Glutamatergic neuron (in vitro differentiated cells): ENCODE data around the gene LAMC3. TPM values are rescaled to one million over a fixed set of nuclear protein-coding genes. Genes with fewer than 3 reads are reported as not detected.

Experiments used
- DNase-seq: peaks from one replicate; pipeline ENCODE4 v3.0.0; 2022
- H3K27ac Mint-ChIP-seq: one replicate; pipeline ENCODE4 v1.8.0; 2020; ENCODE audit warnings: mild to moderate bottlenecking, mixed read lengths, inconsistent platforms; ENCODE audit not compliant: unreplicated experiment
- H3K27me3 Mint-ChIP-seq: one replicate; pipeline ENCODE4 v1.8.0; 2020; ENCODE audit warnings: mild to moderate bottlenecking, moderate library complexity, mixed read lengths, inconsistent platforms; ENCODE audit not compliant: unreplicated experiment
- H3K36me3 Mint-ChIP-seq: one replicate; pipeline ENCODE4 v1.8.0; 2020; ENCODE audit warnings: mild to moderate bottlenecking, mixed read lengths, inconsistent platforms; ENCODE audit not compliant: unreplicated experiment
- H3K4me1 Mint-ChIP-seq: one replicate; pipeline ENCODE4 v1.8.0; 2020; ENCODE audit warnings: mild to moderate bottlenecking, low read depth, mixed read lengths, inconsistent platforms; ENCODE audit not compliant: unreplicated experiment
- H3K4me3 Mint-ChIP-seq: one replicate; pipeline ENCODE4 v1.8.0; 2020; ENCODE audit warnings: mild to moderate bottlenecking, mixed read lengths, inconsistent platforms; ENCODE audit not compliant: unreplicated experiment
- H3K9me3 Mint-ChIP-seq: one replicate; pipeline ENCODE4 v1.8.0; 2020; ENCODE audit warnings: mild to moderate bottlenecking, moderate library complexity, mixed read lengths, inconsistent platforms; ENCODE audit not compliant: unreplicated experiment
- total RNA-seq: library from RNA; stranded (reverse); fragmentation: NEBNext Ultra II Directional; extraction: Animal tissue kit (Norgen Biotek cat#: 25700); gene quantifications from one replicate; pipeline ENCODE4 v1.2.1, GENCODE V29; 2021; ENCODE audit not compliant: unreplicated experiment
- TF ChIP-seq, protein P1 (sequence below): fragments of 200-600 bp; sonication (generic); IDR thresholded peaks from one replicate; pipeline ENCODE4 v1.5.0; 2021; ENCODE audit not compliant: partially characterized antibody, unreplicated experiment

The LAMC3 gene
- total RNA-seq, 1 donor from 2014 or later = 0.17 TPM

DNA sequence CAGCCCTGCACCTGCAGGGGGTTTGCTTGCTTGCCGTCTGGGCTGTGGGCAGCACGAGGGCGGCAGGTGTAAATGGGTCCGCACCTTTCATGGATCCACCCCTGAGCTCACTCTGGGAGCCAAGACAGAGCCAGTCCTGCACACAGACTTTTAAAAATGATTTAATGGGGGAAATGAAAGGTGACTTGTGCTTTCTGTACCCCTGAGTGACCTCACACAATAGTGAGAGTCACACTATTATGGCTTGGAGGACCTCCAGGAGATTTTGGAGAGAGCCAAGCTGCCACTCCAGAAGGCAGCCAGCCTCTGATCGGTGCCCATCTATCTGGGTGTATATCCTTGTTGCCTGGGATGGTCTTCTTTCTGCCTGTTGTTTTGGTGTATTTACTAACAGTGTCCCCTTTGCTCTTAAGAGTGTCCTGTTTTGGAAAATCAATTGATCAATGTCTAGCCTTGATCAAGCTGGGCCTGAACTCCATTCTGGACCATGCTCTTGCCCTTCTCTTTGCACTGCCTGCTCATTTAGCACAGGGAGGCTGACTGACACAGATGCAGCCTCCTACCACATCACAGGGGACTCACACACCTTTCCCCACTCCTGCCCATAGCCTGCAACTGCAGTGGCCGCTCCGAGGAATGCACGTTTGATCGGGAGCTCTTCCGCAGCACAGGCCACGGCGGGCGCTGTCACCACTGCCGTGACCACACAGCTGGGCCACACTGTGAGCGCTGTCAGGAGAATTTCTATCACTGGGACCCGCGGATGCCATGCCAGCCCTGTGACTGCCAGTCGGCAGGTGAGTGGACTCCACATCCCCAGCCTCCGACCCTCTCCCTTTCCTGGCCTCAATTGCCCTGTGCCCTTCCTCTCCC is 29.5 kb downstream of the LAMC3 start:
- H3K27me3 Mint-ChIP-seq = peaks cover 16% of the 10 kb centered on the region
- TF ChIP-seq, protein P1, sequence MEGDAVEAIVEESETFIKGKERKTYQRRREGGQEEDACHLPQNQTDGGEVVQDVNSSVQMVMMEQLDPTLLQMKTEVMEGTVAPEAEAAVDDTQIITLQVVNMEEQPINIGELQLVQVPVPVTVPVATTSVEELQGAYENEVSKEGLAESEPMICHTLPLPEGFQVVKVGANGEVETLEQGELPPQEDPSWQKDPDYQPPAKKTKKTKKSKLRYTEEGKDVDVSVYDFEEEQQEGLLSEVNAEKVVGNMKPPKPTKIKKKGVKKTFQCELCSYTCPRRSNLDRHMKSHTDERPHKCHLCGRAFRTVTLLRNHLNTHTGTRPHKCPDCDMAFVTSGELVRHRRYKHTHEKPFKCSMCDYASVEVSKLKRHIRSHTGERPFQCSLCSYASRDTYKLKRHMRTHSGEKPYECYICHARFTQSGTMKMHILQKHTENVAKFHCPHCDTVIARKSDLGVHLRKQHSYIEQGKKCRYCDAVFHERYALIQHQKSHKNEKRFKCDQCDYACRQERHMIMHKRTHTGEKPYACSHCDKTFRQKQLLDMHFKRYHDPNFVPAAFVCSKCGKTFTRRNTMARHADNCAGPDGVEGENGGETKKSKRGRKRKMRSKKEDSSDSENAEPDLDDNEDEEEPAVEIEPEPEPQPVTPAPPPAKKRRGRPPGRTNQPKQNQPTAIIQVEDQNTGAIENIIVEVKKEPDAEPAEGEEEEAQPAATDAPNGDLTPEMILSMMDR = no peak
- H3K4me3 Mint-ChIP-seq = no peak overlapping the region

DNA sequence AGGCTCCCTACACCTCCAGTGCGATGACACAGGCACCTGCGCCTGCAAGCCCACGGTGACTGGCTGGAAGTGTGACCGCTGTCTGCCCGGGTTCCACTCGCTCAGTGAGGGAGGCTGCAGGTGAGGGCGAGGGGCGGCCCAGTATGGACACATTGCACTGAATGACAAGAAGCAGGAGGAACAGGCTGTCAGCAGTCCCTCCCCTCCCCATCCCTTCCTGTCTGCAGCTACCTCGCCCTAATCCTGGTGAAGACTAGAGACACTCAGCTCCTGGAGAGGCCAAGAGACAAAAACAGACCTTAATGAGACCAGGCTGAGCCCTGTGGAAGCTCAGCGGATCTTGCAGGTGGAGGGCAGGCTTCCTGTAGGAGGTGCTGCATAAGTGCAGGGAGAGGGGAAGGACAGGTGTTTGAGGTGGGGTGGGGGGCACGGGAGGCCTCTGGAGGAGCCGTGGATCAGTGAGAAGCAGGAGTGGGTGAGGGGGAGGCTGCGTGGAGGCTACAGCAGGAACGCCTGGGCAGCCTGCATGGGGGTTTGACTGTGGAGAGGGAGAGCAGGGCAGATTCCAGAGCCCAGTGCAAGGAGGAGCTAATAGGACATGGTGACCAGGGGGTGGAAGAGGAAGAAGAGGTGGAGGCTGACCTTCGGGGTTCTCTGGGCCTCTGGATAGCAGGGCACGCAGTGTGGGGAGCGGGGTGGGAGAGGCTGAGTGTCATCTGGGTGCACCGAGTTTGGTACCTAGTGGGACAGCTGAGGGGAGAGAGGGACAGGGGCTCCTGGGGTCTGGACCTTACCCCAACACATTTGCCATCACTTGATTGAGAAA is 30.4 kb downstream of the LAMC3 start:
- DNase-seq = no peak
- Mint-ChIP-seq H3K36me3 (no peaks in the 10 kb centered on the region), H3K27me3 (peaks cover 16% of the 10 kb centered on the region), H3K4me3 (no peak overlapping the region), H3K27ac (no peak overlapping the region), H3K9me3 (peaks cover 4% of the 10 kb centered on the region), H3K4me1 (peaks cover 11% of the 10 kb centered on the region)
- TF ChIP-seq, protein P1 = no peak

More for the DNA sequence above, 29.5 kb downstream of the LAMC3 start:
- Mint-ChIP-seq H3K27ac (no peak overlapping the region), H3K36me3 (no peaks in the 10 kb centered on the region), H3K4me1 (peaks cover 11% of the 10 kb centered on the region), H3K9me3 (peaks cover 4% of the 10 kb centered on the region)
- no peak for DNase-seq

DNA sequence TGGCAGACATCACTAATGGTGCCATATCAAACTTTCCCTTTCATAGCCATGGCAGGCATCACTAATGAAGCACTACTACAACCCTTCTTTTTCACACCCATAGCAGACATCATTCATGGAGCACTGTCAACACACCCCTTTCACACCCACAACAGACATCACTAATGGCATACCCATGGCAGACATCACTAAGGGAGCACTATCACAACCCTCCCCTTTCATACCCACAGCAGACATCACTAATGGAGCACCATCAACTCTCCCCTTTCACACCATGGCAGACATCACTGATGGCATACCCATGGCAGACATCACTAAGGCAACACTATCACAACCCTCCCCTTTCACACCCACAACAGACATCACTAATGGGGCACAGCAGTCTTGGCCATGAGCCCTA is 33.7 kb downstream of the LAMC3 start:
- no peak for DNase-seq
- Mint-ChIP-seq H3K4me3 (no peak overlapping the region), H3K36me3 (no peaks in the 10 kb centered on the region), H3K4me1 (peaks cover 5% of the 10 kb centered on the region), H3K9me3 (peaks cover 4% of the 10 kb centered on the region), H3K27ac (no peak overlapping the region), H3K27me3 (peaks cover 10% of the 10 kb centered on the region)
- TF ChIP-seq, protein P1 = no peak

DNA sequence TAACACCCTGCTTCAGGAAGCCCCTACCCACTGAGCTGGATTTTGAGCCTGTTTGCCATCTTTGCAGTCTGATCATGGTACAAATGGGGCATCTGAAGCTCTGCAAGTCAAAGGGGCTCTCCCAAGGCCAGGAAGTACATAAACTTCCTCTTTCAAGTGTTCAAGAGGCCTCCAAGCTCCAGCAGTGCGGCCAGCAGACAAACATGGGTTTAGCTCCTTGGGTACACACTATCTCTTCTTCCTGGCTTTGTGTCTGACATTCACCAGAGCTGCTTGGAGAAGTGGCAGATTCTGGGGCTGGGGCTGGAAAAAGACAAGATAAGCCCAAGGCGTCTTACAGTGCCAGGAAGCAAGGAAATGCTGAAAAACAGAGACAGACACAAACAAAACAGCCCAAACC is 34.1 kb downstream of the LAMC3 start:
- peaks cover 1% of the 10 kb centered on the region for H3K9me3 Mint-ChIP-seq
- peaks cover under 1% of the 10 kb centered on the region for H3K4me1 Mint-ChIP-seq
- peaks cover 6% of the 10 kb centered on the region for H3K27me3 Mint-ChIP-seq
- no peak overlapping the region for H3K4me3 Mint-ChIP-seq
- no peaks in the 10 kb centered on the region for H3K36me3 Mint-ChIP-seq
- no peak overlapping the region for H3K27ac Mint-ChIP-seq
- TF ChIP-seq, protein P1 = no peak
- DNase-seq = no peak

DNA sequence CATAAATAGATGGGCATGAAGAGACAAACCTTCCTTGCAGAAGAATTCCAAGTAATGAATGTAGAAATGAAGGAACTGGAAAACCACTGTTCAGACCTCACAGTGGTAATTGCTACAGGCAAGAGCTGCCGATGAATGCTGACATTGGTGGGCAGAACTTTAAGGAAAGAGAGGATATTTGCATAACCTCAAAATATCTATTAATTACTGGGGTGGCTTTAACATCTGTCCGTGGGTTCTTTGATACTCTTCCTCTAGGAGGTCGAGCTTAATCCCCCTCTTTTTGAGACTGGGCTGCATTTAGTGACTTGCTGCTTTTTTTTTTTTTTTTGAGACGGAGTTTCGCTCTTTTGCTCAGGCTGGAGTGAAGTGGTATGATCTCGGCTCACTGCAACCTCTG is 34.7 kb downstream of the LAMC3 start:
- no peaks in the 10 kb centered on the region for H3K4me1 Mint-ChIP-seq
- H3K27me3 Mint-ChIP-seq = peaks cover 7% of the 10 kb centered on the region
- no peak for DNase-seq
- no peaks in the 10 kb centered on the region for H3K9me3 Mint-ChIP-seq
- no peaks in the 10 kb centered on the region for H3K36me3 Mint-ChIP-seq
- no peak overlapping the region for H3K27ac Mint-ChIP-seq
- no peak overlapping the region for H3K4me3 Mint-ChIP-seq
- TF ChIP-seq, protein P1 = no peak
